GM19035 (cell line): ENCODE data around the gene GPD2.
A peak's percentile ranks its signal among the peaks of the same experiment; 100 is the strongest.
"Not testable (repeated sequence)": the region's sequence is repeated elsewhere in the genome, so short reads cannot be mapped to it uniquely, and the experiment has no call there.

Experiments used
- ATAC-seq: cut with Tn5 transposase; IDR thresholded peaks from one replicate; pipeline ENCODE4 v1.9.1; 2021; ENCODE audit not compliant: unreplicated experiment

The GPD2 gene

GRCh38 chr2:156473445-156473844 is 37.3 kb downstream of the GPD2 start:
- no peak for ATAC-seq

- ATAC-seq, result no peak
Measured at GRCh38 chr2:156474401-156474800, 38.2 kb downstream of the GPD2 start.

- peak; percentile 36 for ATAC-seq
Measured at GRCh38 chr2:156476021-156476849, 40.1 kb downstream of the GPD2 start.

- peak; percentile 59 for ATAC-seq
Measured at GRCh38 chr2:156476850-156477206, 40.6 kb downstream of the GPD2 start.

- ATAC-seq, result no peak
Measured at GRCh38 chr2:156480376-156480775, 44.2 kb downstream of the GPD2 start.

GRCh38 chr2:156481312-156481711 is 45.1 kb downstream of the GPD2 start:
- ATAC-seq, result no peak

GRCh38 chr2:156483741-156484173 is 47.6 kb downstream of the GPD2 start:
- ATAC-seq, result no peak

GRCh38 chr2:156486147-156486546 is 50.0 kb downstream of the GPD2 start:
- ATAC-seq, result no peak

- ATAC-seq, result no peak
Measured at GRCh38 chr2:156486614-156487013, 50.4 kb downstream of the GPD2 start.

GRCh38 chr2:156489195-156489594 is 53.0 kb downstream of the GPD2 start:
- ATAC-seq, result no peak

GRCh38 chr2:156489750-156490465 is 53.7 kb downstream of the GPD2 start:
- no peak for ATAC-seq

- no peak for ATAC-seq
Measured at GRCh38 chr2:156490466-156490840, 54.3 kb downstream of the GPD2 start.

- ATAC-seq, result no peak
Measured at GRCh38 chr2:156491176-156491575, 55.0 kb downstream of the GPD2 start.

- no peak for ATAC-seq
Measured at GRCh38 chr2:156492979-156493378, 56.8 kb downstream of the GPD2 start.

- ATAC-seq, result not testable (repeated sequence)
Measured at GRCh38 chr2:156495998-156496397, 59.8 kb downstream of the GPD2 start.

- ATAC-seq, result peak; percentile 68
Measured at GRCh38 chr2:156505696-156506095, 69.5 kb downstream of the GPD2 start.

- peak; percentile 7 for ATAC-seq
Measured at GRCh38 chr2:156511122-156511521, 74.9 kb downstream of the GPD2 start.

- ATAC-seq, result peak; percentile 77
Measured at GRCh38 chr2:156511803-156512202, 75.6 kb downstream of the GPD2 start.

GRCh38 chr2:156512451-156512850 is 76.3 kb downstream of the GPD2 start:
- ATAC-seq, result peak; percentile 39

- no peak for ATAC-seq
Measured at GRCh38 chr2:156513219-156513618, 77.0 kb downstream of the GPD2 start.

GRCh38 chr2:156517419-156517818 is 81.2 kb downstream of the GPD2 start:
- ATAC-seq, result no peak

GRCh38 chr2:156518138-156518537 is 82.0 kb downstream of the GPD2 start:
- no peak for ATAC-seq
